Keratinocyte (primary cell): ENCODE measurements around the gene OMG. TPM values are rescaled to one million over a fixed set of nuclear protein-coding genes. Genes with fewer than 3 reads are reported as not detected.

ENCODE experiments used
- DNase-seq: peaks from one replicate; pipeline ENCODE4 v3.0.0-alpha.2; 2011; ENCODE audit warnings: low read depth, missing footprints, low spot score
- FAIRE-seq: peaks from 2 replicates; lab custom pipeline; 2011; peaks lifted over from hg19 to GRCh38; lab: Jason Lieb, UNC
- H2AFZ ChIP-seq: 2 replicates; pipeline ENCODE4 v1.6.0; 2012; ENCODE audit warnings: low read length, control low read depth, inconsistent platforms; ENCODE audit not compliant: control insufficient read depth
- H3K27ac ChIP-seq: 2 replicates; pipeline ENCODE4 v1.5.1; 2011; ENCODE audit warnings: low read length; ENCODE audit not compliant: control insufficient read depth, insufficient read depth
- H3K27me3 ChIP-seq: 3 replicates; pipeline ENCODE4 v1.6.0; 2011; ENCODE audit warnings: low read length; ENCODE audit not compliant: control insufficient read depth, insufficient read depth; ENCODE audit errors: extremely low read depth
- H3K36me3 ChIP-seq, 2 experiments: 2 replicates in 1 of 2; 3 replicates in 1 of 2; pipeline ENCODE4 v1.5.1; 2011; ENCODE audit warnings: low read length in 2 of 2, mild to moderate bottlenecking in 1 of 2; ENCODE audit not compliant: control insufficient read depth in 2 of 2, insufficient read depth in 2 of 2; ENCODE audit errors: extremely low read depth in 1 of 2
- H3K4me1 ChIP-seq: 3 replicates; pipeline ENCODE4 v1.5.1; 2011; ENCODE audit warnings: low read length; ENCODE audit not compliant: control insufficient read depth, insufficient read depth; ENCODE audit errors: extremely low read depth
- H3K4me2 ChIP-seq: 3 replicates; pipeline ENCODE4 v1.6.0; 2011; ENCODE audit warnings: low read depth, low read length; ENCODE audit not compliant: control insufficient read depth, insufficient read depth; ENCODE audit errors: extremely low read depth
- H3K4me3 ChIP-seq, 3 experiments: fragments of 200-600 bp in 1 of 3; sonication (generic) in 1 of 3; 2 replicates in 2 of 3; 3 replicates in 1 of 3; pipeline ENCODE4 v1.5.1; 2011 to 2016; ENCODE audit warnings: low read length in 3 of 3, mild to moderate bottlenecking in 3 of 3, control low read depth in 2 of 3, inconsistent platforms in 1 of 3, low read depth in 1 of 3, mixed read lengths in 1 of 3, mixed run types in 1 of 3, moderate library complexity in 1 of 3; ENCODE audit not compliant: control insufficient read depth in 2 of 3, insufficient read depth in 2 of 3; ENCODE audit errors: extremely low read depth in 1 of 3
- H3K79me2 ChIP-seq: 2 replicates; pipeline ENCODE4 v1.6.0; 2012; ENCODE audit warnings: low read length; ENCODE audit not compliant: control insufficient read depth, insufficient read depth
- H3K9ac ChIP-seq: 3 replicates; pipeline ENCODE4 v1.6.0; 2011; ENCODE audit warnings: low read length; ENCODE audit not compliant: control insufficient read depth, insufficient read depth; ENCODE audit errors: extremely low read depth
- H3K9me1 ChIP-seq: 3 replicates; pipeline ENCODE4 v1.6.0; 2011; ENCODE audit warnings: low read length; ENCODE audit not compliant: control insufficient read depth, insufficient read depth; ENCODE audit errors: extremely low read depth
- H3K9me3 ChIP-seq: 2 replicates; pipeline ENCODE4 v1.5.1; 2012; ENCODE audit warnings: low read depth, low read length; ENCODE audit not compliant: control insufficient read depth
- H4K20me1 ChIP-seq: 3 replicates; pipeline ENCODE4 v1.6.0; 2011; ENCODE audit warnings: low read length; ENCODE audit not compliant: control insufficient read depth, insufficient read depth; ENCODE audit errors: extremely low read depth
- CTCF ChIP-seq, 3 experiments: IDR thresholded peaks in 1 of 3; conservative IDR thresholded peaks in 1 of 3; optimal IDR thresholded peaks in 1 of 3; 2 replicates in 2 of 3; 3 replicates in 1 of 3; pipeline versions ENCODE3 to v1.5.1; 2011; ENCODE audit warnings: low read length in 3 of 3, mild to moderate bottlenecking in 3 of 3, moderate library complexity in 2 of 3, control low read depth in 1 of 3, inconsistent platforms in 1 of 3; ENCODE audit not compliant: insufficient read depth in 2 of 3; ENCODE audit errors: extremely low read depth in 1 of 3
- EZH2 ChIP-seq: IDR thresholded peaks from one replicate; pipeline ENCODE4 v1.6.1; 2012; ENCODE audit warnings: inconsistent platforms, mild to moderate bottlenecking, low read length, moderate library complexity
- dilution Hi-C: fragments of 300-500 bp; cut with MboI; formaldehyde crosslinking; loops from one replicate; pipeline ENCODE4 v1.7.0; 2020; ENCODE audit warnings: low sequenced_read_pairs; ENCODE audit not compliant: extremely low pct_ligation_motif_present
- polyA plus RNA-seq, 5 experiments: library from polyadenylated mRNA; depleted of rRNA in 3 of 5; stranded (reverse) in 3 of 5; stranded (forward) in 1 of 5; unstranded in 1 of 5; fragments of >200 nt; gene quantifications; 1 replicate in 1 of 5; 2 replicates in 3 of 5; 3 replicates in 1 of 5; pipeline versions ENCODE4 v1.2.1 to v1.2.3, GENCODE V29; 2011 to 2012; ENCODE audit warnings: missing spikeins in 2 of 5, low read depth in 1 of 5, low replicate concordance in 1 of 5

The OMG gene
- polyA plus RNA-seq, 1 donor (not counting 4 experiments of a cell fraction or from before 2014, with no cell fraction given): not detected

- H3K27me3 ChIP-seq: no peaks in the 10 kb centered on the region
- DNase-seq (no peak), FAIRE-seq (no peak)
- H3K4me2 ChIP-seq: no peak overlapping the region
- no peaks in the 10 kb centered on the region for H3K36me3 ChIP-seq
- H3K4me3 ChIP-seq: no peak overlapping the region
- H4K20me1 ChIP-seq: no peaks in the 10 kb centered on the region
- H3K9me3 ChIP-seq: no peaks in the 10 kb centered on the region
- TF ChIP-seq EZH2: no peak
- no peak for TF ChIP-seq CTCF (optimal IDR thresholded peaks at IDR 0.05 in 1 of 3, IDR thresholded peaks at IDR 0.05 in 1 of 3, conservative IDR thresholded peaks at IDR 0.05 in 1 of 3; ENCODE audit: extremely low read depth in 1 of 3, insufficient read depth in 2 of 3, low read length in 3 of 3)
- no peak overlapping the region for H3K27ac ChIP-seq
- H3K79me2 ChIP-seq: no peaks in the 10 kb centered on the region
- peaks cover 17% of the 10 kb centered on the region for H3K4me1 ChIP-seq
- no peaks in the 10 kb centered on the region for H3K9me1 ChIP-seq
- H3K9ac ChIP-seq: no peak overlapping the region
- H2AFZ ChIP-seq: no peak overlapping the region
- dilution Hi-C loops: no loop called here
These were observed 13.2 kb upstream of the OMG start for GRCh38 chr17:31310260-31310659.

- peaks cover 13% of the 10 kb centered on the region for H3K4me1 ChIP-seq
- H3K9me1 ChIP-seq: no peaks in the 10 kb centered on the region
- no peak overlapping the region for H3K4me2 ChIP-seq
- no peak overlapping the region for H3K9ac ChIP-seq
- H3K27me3 ChIP-seq: no peaks in the 10 kb centered on the region
- H3K79me2 ChIP-seq: no peaks in the 10 kb centered on the region
- H3K36me3 ChIP-seq: no peaks in the 10 kb centered on the region
- TF ChIP-seq CTCF (optimal IDR thresholded peaks at IDR 0.05 in 1 of 3, IDR thresholded peaks at IDR 0.05 in 1 of 3, conservative IDR thresholded peaks at IDR 0.05 in 1 of 3; ENCODE audit: extremely low read depth in 1 of 3, insufficient read depth in 2 of 3, low read length in 3 of 3) (no peak), EZH2 (no peak)
- no peak for FAIRE-seq
- H4K20me1 ChIP-seq: no peaks in the 10 kb centered on the region
- dilution Hi-C loops: no loop called here
- H3K4me3 ChIP-seq: no peak overlapping the region
- no peaks in the 10 kb centered on the region for H3K9me3 ChIP-seq
- H2AFZ ChIP-seq: no peak overlapping the region
- no peak overlapping the region for H3K27ac ChIP-seq
- no peak for DNase-seq
These were observed 12.5 kb upstream of the OMG start for GRCh38 chr17:31309556-31309955.
